Prostate gland (tissue), 2 donors: ENCODE data around the gene SERINC2. TPM values are rescaled to one million over a fixed set of nuclear protein-coding genes. Genes with fewer than 3 reads are reported as not detected.

ENCODE experiments used
- DNase-seq: peaks from one replicate; pipeline ENCODE4 v3.0.0-alpha.2; 2019; ENCODE audit warnings: low spot score
- H3K27ac ChIP-seq, 2 donors: fragments of 200-600 bp; sonication (generic); 2 replicates each; pipeline ENCODE4 v1.5.1; 2017 to 2019
- H3K27me3 ChIP-seq: fragments of 200-600 bp; sonication (generic); replicated peaks from 2 replicates; pipeline ENCODE4 v1.5.1; 2019; ENCODE audit not compliant: insufficient read depth
- H3K36me3 ChIP-seq, 2 donors: fragments of 200-600 bp; sonication (generic); 1 replicate in 1 of 2; 2 replicates in 1 of 2; pipeline versions ENCODE4 v1.5.1 to v1.8.1; 2017 to 2019
- H3K4me1 ChIP-seq: fragments of 200-600 bp; sonication (generic); replicated peaks from 2 replicates; pipeline ENCODE4 v1.5.1; 2019
- H3K4me3 ChIP-seq, 2 donors: fragments of 200-600 bp; sonication (generic); 2 replicates each; pipeline ENCODE4 v1.5.1; 2017 to 2019
- H3K9me3 ChIP-seq: fragments of 200-600 bp; sonication (generic); 2 replicates; pipeline ENCODE4 v1.5.1; 2017
- POLR2A ChIP-seq: fragments of 450-650 bp; IDR thresholded peaks from one replicate; pipeline ENCODE4 v1.6.1; 2016; ENCODE audit warnings: antibody characterized with exemption, mild to moderate bottlenecking
- POLR2AphosphoS5 ChIP-seq: sonication (generic); formaldehyde crosslinking; IDR thresholded peaks from one replicate; pipeline ENCODE4 v1.6.1; 2017; ENCODE audit warnings: antibody characterized with exemption
- WGBS: methylation state at CpG from one replicate; pipeline ENCODE4 v1.1.5; 2018; 5-methylcytosine and 5-hydroxymethylcytosine counted together
- intact Hi-C: fragments of 100-400 bp; cut with DNase I; formaldehyde crosslinking; loops from one replicate; pipeline ENCODE4 v1.14.2; 2022
- total RNA-seq, 2 donors: library from RNA; depleted of rRNA; stranded (reverse); fragments of >200 nt; gene quantifications; one replicate each; pipeline ENCODE4 v1.1.0, GENCODE V29; 2016
- TF ChIP-seq, protein P1 (sequence below), 4 experiments: fragments of 200-600 bp in 2 of 4; fragments of 450-650 bp in 2 of 4; sonication (generic) in 2 of 4; IDR thresholded peaks; 1 replicate in 3 of 4; 2 replicates in 1 of 4; pipeline ENCODE4 v1.5.1; 2016 to 2019; ENCODE audit warnings: antibody characterized with exemption in 4 of 4, mild to moderate bottlenecking in 2 of 4, moderate library complexity in 2 of 4

Gene SERINC2
- total RNA-seq, 2 donors from 2014 or later = 76.1 to 110 TPM

DNA sequence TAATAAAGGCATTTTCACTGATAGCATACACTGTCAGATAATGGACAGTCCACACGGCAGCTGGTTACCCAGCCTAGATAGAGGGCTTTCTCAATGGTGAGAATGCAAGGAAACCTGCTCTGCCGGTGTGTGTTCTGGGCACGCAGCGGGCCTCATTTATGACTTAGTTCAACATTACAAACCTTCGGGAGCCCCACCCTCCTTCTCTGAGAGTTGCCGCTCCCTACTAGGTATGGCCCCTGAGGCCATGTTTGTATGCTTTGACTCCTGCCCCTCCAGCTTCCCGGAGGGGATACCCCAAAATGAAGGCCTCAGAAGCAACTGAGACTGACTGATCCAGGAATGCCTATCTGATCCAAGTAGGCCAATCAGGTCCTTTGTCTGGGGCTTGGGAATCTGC lies 22.9 kb upstream of the SERINC2 start:
- 41% methylated on average over 7 of the region's 7 CpGs for WGBS
- Histone ChIP-seq H3K36me3 (no peaks in the 10 kb centered on the region), H3K27me3 (no peaks in the 10 kb centered on the region), H3K27ac (peak overlapping the region; percentile 75 to 81), H3K9me3 (no peaks in the 10 kb centered on the region), H3K4me3 (no peak overlapping the region), H3K4me1 (peaks cover 4% of the 10 kb centered on the region)
- peak; percentile 90 for DNase-seq
- intact Hi-C loops = loop anchor here (10.0 kb wide), 1 partner anchor 155 kb away; no protein-coding TSS in a partner anchor
- peak; percentile 35 for TF ChIP-seq POLR2A
- TF ChIP-seq, protein P1, sequence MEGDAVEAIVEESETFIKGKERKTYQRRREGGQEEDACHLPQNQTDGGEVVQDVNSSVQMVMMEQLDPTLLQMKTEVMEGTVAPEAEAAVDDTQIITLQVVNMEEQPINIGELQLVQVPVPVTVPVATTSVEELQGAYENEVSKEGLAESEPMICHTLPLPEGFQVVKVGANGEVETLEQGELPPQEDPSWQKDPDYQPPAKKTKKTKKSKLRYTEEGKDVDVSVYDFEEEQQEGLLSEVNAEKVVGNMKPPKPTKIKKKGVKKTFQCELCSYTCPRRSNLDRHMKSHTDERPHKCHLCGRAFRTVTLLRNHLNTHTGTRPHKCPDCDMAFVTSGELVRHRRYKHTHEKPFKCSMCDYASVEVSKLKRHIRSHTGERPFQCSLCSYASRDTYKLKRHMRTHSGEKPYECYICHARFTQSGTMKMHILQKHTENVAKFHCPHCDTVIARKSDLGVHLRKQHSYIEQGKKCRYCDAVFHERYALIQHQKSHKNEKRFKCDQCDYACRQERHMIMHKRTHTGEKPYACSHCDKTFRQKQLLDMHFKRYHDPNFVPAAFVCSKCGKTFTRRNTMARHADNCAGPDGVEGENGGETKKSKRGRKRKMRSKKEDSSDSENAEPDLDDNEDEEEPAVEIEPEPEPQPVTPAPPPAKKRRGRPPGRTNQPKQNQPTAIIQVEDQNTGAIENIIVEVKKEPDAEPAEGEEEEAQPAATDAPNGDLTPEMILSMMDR (IDR thresholded peaks at IDR 0.05) = no peak
- TF ChIP-seq POLR2AphosphoS5 = peak; percentile 91

DNA sequence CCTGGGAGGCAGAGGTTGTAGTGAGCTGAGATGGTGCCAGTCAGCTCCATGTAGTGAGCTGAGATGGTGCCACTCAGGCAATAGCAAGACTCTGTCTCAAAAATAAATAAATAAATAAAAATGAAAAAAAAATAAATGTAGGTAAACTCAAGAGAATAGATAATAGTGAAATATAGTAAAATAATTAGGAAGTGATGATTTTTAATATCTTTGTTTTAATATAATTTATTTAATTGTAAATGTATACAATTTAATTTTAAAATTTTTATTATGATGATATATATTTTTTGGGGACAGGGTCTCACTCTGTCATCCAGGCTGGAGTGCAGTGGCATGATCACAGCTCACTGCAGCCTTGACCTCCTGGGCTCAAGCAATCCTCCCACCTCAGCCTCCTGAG lies 19.6 kb upstream of the SERINC2 start:
- H3K4me3 ChIP-seq = no peak overlapping the region
- no peak for DNase-seq
- intact Hi-C loops = loop anchor here (10.0 kb wide), 1 partner anchor 151 kb away; no protein-coding TSS in a partner anchor
- H3K4me1 ChIP-seq = peaks cover 4% of the 10 kb centered on the region
- TF ChIP-seq POLR2A (no peak), POLR2AphosphoS5 (no peak)
- TF ChIP-seq, protein P1 (IDR thresholded peaks at IDR 0.05) = no peak
- H3K27me3 ChIP-seq = no peaks in the 10 kb centered on the region
- H3K9me3 ChIP-seq = no peaks in the 10 kb centered on the region
- H3K27ac ChIP-seq = no peak overlapping the region
- H3K36me3 ChIP-seq = no peaks in the 10 kb centered on the region

DNA sequence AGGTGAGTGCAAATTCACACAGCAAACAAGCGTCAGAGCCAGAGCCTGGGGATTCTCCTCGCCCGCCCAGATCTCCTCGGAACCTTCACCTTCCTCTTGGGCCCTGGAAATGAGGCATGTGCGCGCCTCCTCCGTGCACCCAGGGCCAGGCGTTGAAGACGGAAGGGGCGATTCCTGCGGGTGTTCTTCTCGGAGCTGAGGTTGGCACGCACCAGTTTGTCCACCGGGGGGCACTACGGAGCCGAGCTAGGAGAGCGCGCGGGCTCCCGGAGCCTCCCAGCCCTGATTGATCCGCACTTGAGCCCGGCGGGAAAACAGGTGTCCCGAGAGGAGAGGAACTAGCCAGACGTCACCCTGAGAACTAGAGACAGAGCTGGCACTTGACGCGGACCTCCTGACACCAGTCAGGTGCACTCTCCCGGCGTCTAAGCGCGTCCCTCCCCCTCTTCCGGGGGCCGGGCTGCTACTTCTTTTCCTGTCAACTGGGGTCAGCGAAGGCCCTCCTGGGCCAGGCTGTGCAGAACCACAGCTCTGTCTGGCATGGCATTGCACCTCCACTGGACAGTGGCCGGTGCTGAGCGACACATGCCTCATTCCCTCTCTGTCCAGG lies 18.3 kb upstream of the SERINC2 start:
- Histone ChIP-seq H3K36me3 (no peaks in the 10 kb centered on the region), H3K4me3 (peak overlapping the region in 1 of 2 donors; percentile 28), H3K9me3 (no peaks in the 10 kb centered on the region), H3K27ac (peak overlapping the region in 1 of 2 donors; percentile 7), H3K27me3 (no peaks in the 10 kb centered on the region), H3K4me1 (peaks cover 1% of the 10 kb centered on the region)
- intact Hi-C loops = loop anchor here (10.0 kb wide), 1 partner anchor 150 kb away; no protein-coding TSS in a partner anchor
- WGBS = 3% methylated on average over 33 of the region's 36 CpGs
- TF ChIP-seq, protein P1 (IDR thresholded peaks at IDR 0.05) = peak; percentile 58 to 92 (median 79)
- TF ChIP-seq POLR2AphosphoS5 (peak; percentile 60), POLR2A (peak; percentile 22)
- DNase-seq = peak; percentile 84

DNA sequence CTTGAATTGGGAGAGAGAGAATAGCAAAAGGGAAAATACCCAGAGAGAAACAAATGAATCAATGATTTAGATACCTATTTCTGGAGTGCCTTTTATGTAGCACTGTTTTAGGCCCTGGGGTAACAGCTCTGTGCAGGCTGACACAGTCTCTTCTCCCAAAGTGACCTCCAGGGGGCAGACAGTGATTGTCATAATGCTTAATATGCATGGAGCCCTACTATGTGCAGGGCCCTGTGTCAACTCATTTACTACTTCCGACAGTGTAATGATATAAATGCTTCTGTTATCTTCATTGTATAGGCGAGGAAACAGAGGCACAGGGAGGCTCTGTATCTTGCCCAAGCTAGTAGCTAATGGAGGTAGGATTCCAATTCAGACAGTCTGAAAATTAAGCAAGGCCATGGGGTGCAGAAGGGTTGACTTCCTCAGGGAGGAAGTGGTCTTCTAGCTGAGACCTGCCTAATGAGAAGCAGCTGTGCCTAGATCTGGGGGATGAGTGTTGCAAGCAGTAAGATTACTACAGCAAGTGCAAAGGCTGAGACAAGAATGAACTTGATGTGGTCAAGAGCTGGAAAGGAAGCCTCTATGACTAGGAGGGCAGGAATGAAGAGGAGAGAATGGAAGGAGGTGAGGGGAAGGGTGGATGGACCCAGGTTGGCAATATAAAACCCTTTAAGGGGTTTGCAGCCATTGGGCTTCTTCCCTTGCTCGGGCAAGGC lies 16.2 kb upstream of the SERINC2 start:
- 92% methylated on average over 3 of the region's 3 CpGs for WGBS
- H3K36me3 ChIP-seq = no peaks in the 10 kb centered on the region
- no peaks in the 10 kb centered on the region for H3K9me3 ChIP-seq
- no peak for TF ChIP-seq POLR2AphosphoS5
- TF ChIP-seq, protein P1 (IDR thresholded peaks at IDR 0.05) = peak in 1 of 4 experiments; percentile 29
- H3K4me1 ChIP-seq = no peaks in the 10 kb centered on the region
- no peaks in the 10 kb centered on the region for H3K27me3 ChIP-seq
- no peak overlapping the region for H3K27ac ChIP-seq
- no peak overlapping the region for H3K4me3 ChIP-seq
- intact Hi-C loops = loop anchor here (10.0 kb wide), 1 partner anchor 148 kb away; no protein-coding TSS in a partner anchor
- DNase-seq = no peak
